Activated T-cell treated with anti-CD3 and anti-CD28 coated beads for 1 hour (primary cell): ENCODE measurements around the gene POMGNT2.

ENCODE experiments used
- DNase-seq: peaks from one replicate; pipeline ENCODE4 v3.0.0-alpha.2; 2020; ENCODE audit warnings: low read depth

Gene POMGNT2

GRCh38 chr3:43043793-43044192, 62.1 kb downstream of the POMGNT2 start:
- DNase-seq: no peak

- no peak for DNase-seq
Measured at GRCh38 chr3:43043071-43043766, 62.7 kb downstream of the POMGNT2 start.

- DNase-seq: no peak
Measured at GRCh38 chr3:43041517-43041916, 64.4 kb downstream of the POMGNT2 start.

GRCh38 chr3:43038010-43038409, 67.9 kb downstream of the POMGNT2 start:
- DNase-seq: no peak

GRCh38 chr3:43036621-43037423, 69.1 kb downstream of the POMGNT2 start:
- no peak for DNase-seq

- DNase-seq: no peak
Measured at GRCh38 chr3:43035801-43036365, 70.0 kb downstream of the POMGNT2 start.

- DNase-seq: no peak
Measured at GRCh38 chr3:43034911-43035310, 71.0 kb downstream of the POMGNT2 start.

- DNase-seq: no peak
Measured at GRCh38 chr3:43034200-43034599, 71.7 kb downstream of the POMGNT2 start.

- no peak for DNase-seq
Measured at GRCh38 chr3:43032646-43033628, 72.9 kb downstream of the POMGNT2 start.

- DNase-seq: no peak
Measured at GRCh38 chr3:43031889-43032545, 73.9 kb downstream of the POMGNT2 start.

GRCh38 chr3:43031485-43031884, 74.4 kb downstream of the POMGNT2 start:
- no peak for DNase-seq

GRCh38 chr3:43030162-43030935, 75.5 kb downstream of the POMGNT2 start:
- no peak for DNase-seq
